Left forelimb (tissue), 1 donor: ENCODE data around the gene TM2D3.

Source experiments
- DNase-seq: peaks from one replicate; pipeline ENCODE4 v3.0.0-alpha.2; 2018; ENCODE audit warnings: low spot score

Gene TM2D3

GRCh38 chr15:101652098-101652785 is at the start of gene TM2D3:
TSS of gene TM2D3 (minus strand) at chr15:101652381. CDS start at chr15:101652361, 20 bp downstream.
- DNase-seq = peak; percentile 96

DNA sequence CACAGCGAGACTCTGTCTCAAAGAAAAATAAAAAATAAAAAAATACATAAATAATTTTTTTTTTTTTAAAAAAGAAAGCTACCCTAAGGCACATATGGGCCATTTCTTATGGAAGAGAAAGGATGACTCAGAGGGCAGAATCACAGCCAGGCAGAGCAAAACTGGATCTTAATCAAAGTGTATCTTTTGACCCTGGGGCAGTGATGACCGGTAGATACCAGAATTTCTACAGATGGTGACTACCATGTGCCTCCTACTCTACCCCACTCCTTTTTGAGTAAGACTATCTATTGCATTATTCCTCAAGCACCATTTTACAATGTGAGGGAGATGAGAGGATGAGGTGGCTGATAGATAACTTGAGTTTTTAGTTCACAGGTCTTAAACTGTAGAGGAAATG is 46.1 kb upstream of the TM2D3 start:
- no peak for DNase-seq

- DNase-seq = no peak
Measured at GRCh38 chr15:101697488-101697887, 45.3 kb upstream of the TM2D3 start.

DNA sequence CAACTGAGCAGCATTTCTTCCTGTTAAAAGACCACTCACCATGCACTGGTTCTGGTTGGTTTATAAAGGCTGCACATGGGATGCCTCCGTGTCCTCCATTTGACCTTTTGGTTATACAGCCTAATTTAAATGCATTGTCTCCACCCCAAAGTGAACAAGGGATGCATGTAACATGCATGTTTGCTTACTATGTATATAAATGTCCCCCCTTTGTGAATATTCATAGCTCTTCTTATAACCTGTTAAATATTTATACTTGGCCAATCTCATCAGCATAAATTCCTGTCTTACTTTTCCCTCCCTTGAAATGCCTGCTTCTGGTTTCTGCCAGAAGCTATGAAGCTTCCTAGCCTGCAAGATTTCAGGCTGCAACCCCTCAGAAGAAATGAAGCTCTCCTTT is 44.6 kb upstream of the TM2D3 start:
- no peak for DNase-seq

- DNase-seq = no peak
Measured at GRCh38 chr15:101694261-101694660, 42.1 kb upstream of the TM2D3 start.

- no peak for DNase-seq
Measured at GRCh38 chr15:101692801-101693598, 40.8 kb upstream of the TM2D3 start.

DNA sequence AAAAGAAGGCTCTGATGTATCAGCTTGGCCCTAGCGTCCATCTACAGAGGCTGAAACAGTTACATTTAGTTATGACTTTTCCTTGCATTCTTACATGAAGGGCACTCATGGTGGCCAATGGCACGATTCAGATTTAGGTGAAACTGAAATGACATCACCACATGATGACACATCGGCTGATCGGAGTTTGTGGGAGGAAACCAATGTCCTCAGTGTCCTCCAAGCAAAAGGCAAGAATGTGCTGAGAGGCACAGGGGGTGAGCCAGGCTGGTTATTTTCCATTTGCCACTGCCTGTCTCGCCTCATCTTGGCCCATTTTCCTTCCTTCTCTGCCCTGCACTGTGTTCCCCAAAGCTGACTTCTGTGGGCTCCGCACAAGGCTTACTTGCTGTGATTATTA is 37.7 kb upstream of the TM2D3 start:
- DNase-seq = no peak

DNA sequence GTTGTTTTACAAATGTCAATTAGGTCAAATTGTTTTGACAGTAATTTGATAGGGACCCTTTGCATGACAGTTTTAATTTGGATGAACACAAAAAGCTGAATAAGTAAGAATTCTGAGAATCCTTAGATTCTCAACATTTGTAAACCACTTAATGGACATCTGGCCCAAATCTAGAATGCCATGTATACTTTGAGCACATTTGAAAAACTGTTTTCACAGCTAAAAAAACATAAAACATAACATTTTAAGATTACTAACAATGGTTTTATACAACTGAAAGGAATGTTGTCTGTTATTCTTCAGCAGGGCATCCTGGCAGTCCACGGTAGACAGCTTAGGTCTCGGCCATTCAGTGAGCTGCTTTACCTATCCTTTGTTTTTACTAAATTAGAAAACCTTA is 34.5 kb upstream of the TM2D3 start:
- DNase-seq = no peak

DNA sequence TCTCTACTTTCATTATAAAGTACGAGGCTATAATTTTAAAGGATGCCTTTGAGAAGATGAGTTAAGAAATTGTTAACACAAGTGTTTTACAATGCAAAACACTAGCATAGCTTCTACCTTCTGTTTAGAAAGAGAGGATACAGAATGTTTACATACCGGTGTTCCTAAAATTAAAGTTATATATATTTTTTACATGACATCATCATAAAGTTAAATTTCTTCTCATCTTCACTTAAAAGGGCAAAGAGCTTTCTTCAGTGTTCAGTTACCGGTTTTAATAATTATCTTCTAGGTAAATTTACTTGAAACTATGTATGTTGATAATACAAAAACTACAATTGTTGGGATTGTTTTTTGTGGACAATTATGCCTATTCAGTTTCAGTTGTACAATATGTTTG is 32.7 kb upstream of the TM2D3 start:
- no peak for DNase-seq

DNA sequence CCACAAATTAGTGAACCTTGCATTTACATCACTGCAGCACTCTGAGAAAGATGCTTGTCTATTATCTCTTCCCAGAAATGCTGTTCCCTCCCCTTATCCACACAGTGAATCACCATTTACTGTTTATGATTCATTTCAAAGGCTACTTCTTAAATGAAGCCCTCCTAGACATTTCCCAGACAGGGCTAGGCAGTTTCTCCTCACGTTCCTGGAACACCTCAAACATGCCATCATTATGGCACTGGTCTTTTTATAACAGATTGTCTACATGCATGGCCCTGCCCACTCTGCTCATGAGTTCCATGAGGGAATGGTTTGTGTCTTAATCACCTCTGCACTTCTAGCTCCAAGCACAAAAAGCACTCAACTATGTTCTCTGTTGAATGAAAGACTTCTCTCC is 32.2 kb upstream of the TM2D3 start:
- no peak for DNase-seq

- DNase-seq = no peak
Measured at GRCh38 chr15:101679806-101680205, 27.6 kb upstream of the TM2D3 start.

GRCh38 chr15:101676921-101677329 is 24.7 kb upstream of the TM2D3 start:
- DNase-seq = no peak

DNA sequence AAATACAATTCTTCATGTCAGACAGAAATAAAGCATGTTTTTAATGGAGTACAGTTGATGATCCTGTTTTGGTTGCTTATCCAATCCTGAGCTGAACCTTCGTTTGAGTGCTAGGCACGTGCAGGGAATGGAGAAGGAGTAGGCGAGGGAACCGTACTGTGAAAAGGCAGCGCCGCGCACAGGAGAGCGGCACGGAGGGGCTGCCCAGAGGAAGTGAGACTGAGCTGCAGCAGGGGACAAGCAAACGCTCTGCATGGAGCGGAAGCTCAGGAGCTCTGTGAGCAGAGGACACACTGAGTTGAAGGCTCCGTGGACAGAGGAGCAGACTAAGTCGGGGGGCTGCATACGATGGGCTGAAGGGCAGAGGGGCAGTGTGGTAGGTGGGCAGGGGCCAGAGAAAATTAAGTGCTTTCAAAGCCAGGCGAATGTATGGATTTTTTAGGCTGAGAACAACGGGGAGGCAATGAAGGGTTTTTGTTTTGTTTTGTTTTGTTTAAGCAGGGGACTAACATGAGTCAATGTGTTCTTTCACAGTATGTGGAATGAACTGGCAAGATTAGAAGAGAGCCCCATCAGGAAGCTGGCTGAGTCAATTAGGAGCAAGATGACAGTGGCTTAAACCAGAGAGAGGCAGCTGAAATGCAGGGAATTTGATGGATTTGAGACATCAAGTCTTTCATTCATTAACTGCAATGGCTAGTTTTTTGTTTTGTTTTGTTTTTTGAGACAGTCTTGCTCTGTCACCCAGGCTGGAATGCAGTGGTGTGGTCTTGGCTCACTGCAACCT is 23.8 kb upstream of the TM2D3 start:
- no peak for DNase-seq

GRCh38 chr15:101675015-101675414 is 22.8 kb upstream of the TM2D3 start:
- DNase-seq = no peak

- DNase-seq = no peak
Measured at GRCh38 chr15:101672298-101672697, 20.1 kb upstream of the TM2D3 start.

- no peak for DNase-seq
Measured at GRCh38 chr15:101669744-101670143, 17.6 kb upstream of the TM2D3 start.

DNA sequence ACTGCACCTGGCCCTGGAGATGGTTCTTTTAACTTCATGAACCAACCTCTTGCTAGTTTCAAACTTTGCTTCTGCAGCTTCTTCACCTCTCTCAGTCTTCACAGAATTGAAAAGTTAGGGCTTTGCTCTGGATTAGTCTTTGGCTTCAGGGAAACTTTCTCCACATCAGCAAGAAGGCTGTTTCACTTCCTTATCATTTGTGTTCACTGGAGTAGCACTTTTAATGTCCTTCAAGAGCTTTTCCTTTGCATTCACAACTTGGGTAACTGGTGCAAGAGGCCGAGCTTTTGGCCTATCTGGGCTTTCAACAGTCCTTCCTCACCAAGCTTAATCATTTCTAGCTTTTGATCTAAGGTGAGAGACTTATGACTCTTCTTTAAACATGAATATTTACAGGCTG is 15.7 kb upstream of the TM2D3 start:
- no peak for DNase-seq

DNA sequence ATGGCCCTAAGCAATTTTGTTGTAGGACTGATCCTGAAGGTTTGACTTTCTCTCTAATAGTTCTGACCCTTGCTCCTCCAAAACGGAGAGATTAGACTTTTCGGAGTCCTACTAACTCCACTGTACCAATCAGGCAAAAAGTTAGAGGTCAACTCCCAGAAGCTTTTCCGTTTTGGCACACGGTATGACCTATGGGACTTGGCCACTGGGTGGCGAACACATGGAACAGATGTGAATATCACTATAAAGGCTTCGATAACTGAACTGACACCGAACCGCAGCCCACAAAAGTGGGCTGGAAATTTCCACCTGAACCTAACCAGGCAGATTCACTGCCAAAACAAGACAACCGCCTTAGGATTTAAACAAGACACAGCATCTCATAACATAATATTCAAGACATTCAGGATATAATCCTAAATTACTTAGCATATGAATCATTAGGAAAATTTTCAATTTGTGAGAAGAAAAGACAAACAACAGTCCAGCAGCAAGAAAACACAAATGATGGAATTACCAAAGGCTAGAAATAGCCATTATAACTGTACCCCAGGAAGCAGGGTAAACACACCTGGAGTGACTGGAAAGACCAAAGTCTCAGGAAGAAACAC is 12.2 kb upstream of the TM2D3 start:
- DNase-seq = no peak

GRCh38 chr15:101662203-101662602 is 10.0 kb upstream of the TM2D3 start:
- DNase-seq = no peak

GRCh38 chr15:101660005-101660404 is 7.8 kb upstream of the TM2D3 start:
- no peak for DNase-seq

GRCh38 chr15:101657968-101658784 is 6.0 kb upstream of the TM2D3 start:
- DNase-seq = no peak

- no peak for DNase-seq
Measured at GRCh38 chr15:101657171-101657570, 5.0 kb upstream of the TM2D3 start.
